HG03565 (cell line): ENCODE measurements around the gene USP37.

Source experiments
- ATAC-seq: cut with Tn5 transposase; IDR thresholded peaks from one replicate; pipeline ENCODE4 v1.9.1; 2021; ENCODE audit warnings: mild to moderate bottlenecking, moderate library complexity; ENCODE audit not compliant: unreplicated experiment

USP37 gene

GRCh38 chr2:218432676-218433365 lies 135.3 kb downstream of the USP37 start:
- no peak for ATAC-seq

- ATAC-seq: no peak
These were observed 136.3 kb downstream of the USP37 start for GRCh38 chr2:218431878-218432277.

- ATAC-seq: no peak
These were observed 137.4 kb downstream of the USP37 start for GRCh38 chr2:218430721-218431120.

GRCh38 chr2:218429911-218430692 lies 138.0 kb downstream of the USP37 start:
- no peak for ATAC-seq

- no peak for ATAC-seq
These were observed 139.1 kb downstream of the USP37 start for GRCh38 chr2:218428846-218429558.

- no peak for ATAC-seq
These were observed 140.4 kb downstream of the USP37 start for GRCh38 chr2:218427741-218428140.

- no peak for ATAC-seq
These were observed 142.6 kb downstream of the USP37 start for GRCh38 chr2:218425531-218425930.

- ATAC-seq: no peak
These were observed 144.6 kb downstream of the USP37 start for GRCh38 chr2:218423584-218423983.

- no peak for ATAC-seq
These were observed 145.6 kb downstream of the USP37 start for GRCh38 chr2:218422403-218423086.

- ATAC-seq: no peak
These were observed 147.1 kb downstream of the USP37 start for GRCh38 chr2:218421027-218421426.

GRCh38 chr2:218419630-218420216 lies 148.4 kb downstream of the USP37 start:
- no peak for ATAC-seq

- no peak for ATAC-seq
These were observed 149.3 kb downstream of the USP37 start, which contains the start of gene VIL1 for GRCh38 chr2:218418717-218419458. Gene VIL1 (plus strand): TSS chr2:218419123. CDS start chr2:218423779, 4,656 bp downstream.

- no peak for ATAC-seq
These were observed 149.8 kb downstream of the USP37 start for GRCh38 chr2:218418321-218418716.

GRCh38 chr2:218407717-218408116 lies 160.4 kb downstream of the USP37 start:
- no peak for ATAC-seq

- no peak for ATAC-seq
These were observed 161.1 kb downstream of the USP37 start for GRCh38 chr2:218406949-218407618.

- ATAC-seq: peak; percentile 65
These were observed 161.8 kb downstream of the USP37 start for GRCh38 chr2:218406209-218406948.

- ATAC-seq: peak; percentile 14
These were observed 162.4 kb downstream of the USP37 start for GRCh38 chr2:218405746-218406208.

- no peak for ATAC-seq
These were observed 162.9 kb downstream of the USP37 start for GRCh38 chr2:218405086-218405745.
